ENCODE measurements around the gene C1QTNF3. TPM values are rescaled to one million over a fixed set of nuclear protein-coding genes. Genes with fewer than 3 reads are reported as not detected.

C1QTNF3 gene
- total RNA-seq, 2 experiments from 2014 or later, result 3.6 to 7.5 TPM

- Histone ChIP-seq H3K4me3 (ENCODE audit: low read depth, low read length, poor library complexity, severe bottlenecking) (no peak overlapping the region), H3K79me2 (ENCODE audit: insufficient read depth, low read depth, low read length) (no peaks in the 10 kb centered on the region), H3K4me2 (ENCODE audit: low read length) (no peak overlapping the region), H4K20me1 (ENCODE audit: insufficient read depth, low read length) (no peaks in the 10 kb centered on the region), H3K36me3 (ENCODE audit: insufficient read depth, low read length) (no peaks in the 10 kb centered on the region; the same call in 1 of the 2 replicates), H3K27ac (ENCODE audit: low read depth, low read length, poor library complexity, severe bottlenecking) (no peak overlapping the region), H3K4me1 (ENCODE audit: insufficient read depth, low read length, poor library complexity, severe bottlenecking) (no peaks in the 10 kb centered on the region), H3K9me3 (ENCODE audit: low read length) (no peaks in the 10 kb centered on the region), H3K9me2 (ENCODE audit: insufficient read depth, low read length) (no peaks in the 10 kb centered on the region), H2AFZ (ENCODE audit: low read length) (no peak overlapping the region)
- intact Hi-C loops (cut with micrococcal nuclease; ENCODE audit: unreplicated experiment), result no loop called here
- ChIA-PET POLR2A (interaction anchor here (0.5 kb wide), 1 partner anchor 490 kb away, joined by 3 read pairs; no protein-coding TSS in a partner anchor), CTCF (ENCODE audit: unreplicated experiment) (no interaction called here)
- BruUV-seq (replicated peaks), result no TSS peak
- TF ChIP-seq CTCF (conservative IDR thresholded peaks at IDR 0.05; ENCODE audit: low read length) (no peak), EZH2phosphoT487 (IDR thresholded peaks at IDR 0.05; ENCODE audit: borderline replicate concordance, low read depth, low read length) (no peak)
- DNase-seq (ENCODE audit: low spot score), result no peak
Measured at GRCh38 chr5:34022121-34022705, 20.8 kb downstream of the C1QTNF3 start.

DNA sequence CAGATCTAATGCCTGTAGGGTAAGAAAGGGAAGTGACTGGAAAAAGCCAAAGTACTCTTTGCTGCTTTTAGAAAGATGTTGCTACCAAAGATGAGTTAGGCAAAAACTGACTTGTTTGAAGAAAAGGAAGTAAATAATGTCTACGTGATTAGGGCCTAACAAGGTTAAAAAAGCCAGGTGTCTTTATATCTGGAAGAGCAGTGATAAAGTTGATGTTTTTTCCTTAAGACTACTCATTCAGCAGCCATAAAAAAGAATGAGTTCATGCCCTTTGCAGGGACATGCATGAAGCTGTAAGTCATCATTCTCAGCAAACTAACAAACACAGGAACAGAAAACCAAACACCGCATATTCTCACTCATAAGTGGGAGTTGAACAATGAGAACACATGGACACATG is 21.7 kb downstream of the C1QTNF3 start:
- no peaks in the 10 kb centered on the region for H3K4me1 ChIP-seq (ENCODE audit: insufficient read depth, low read length, poor library complexity, severe bottlenecking)
- no peak overlapping the region for H2AFZ ChIP-seq (ENCODE audit: low read length)
- ChIA-PET CTCF (ENCODE audit: unreplicated experiment) (no interaction called here), POLR2A (interaction anchor here (0.5 kb wide), 1 partner anchor 489 kb away, joined by 3 read pairs; no protein-coding TSS in a partner anchor)
- intact Hi-C loops (cut with micrococcal nuclease; ENCODE audit: unreplicated experiment), result no loop called here
- no peak overlapping the region for H3K4me3 ChIP-seq (ENCODE audit: low read depth, low read length, poor library complexity, severe bottlenecking)
- no TSS peak for BruUV-seq (replicated peaks)
- no peak overlapping the region for H3K4me2 ChIP-seq (ENCODE audit: low read length)
- TF ChIP-seq EZH2phosphoT487 (IDR thresholded peaks at IDR 0.05; ENCODE audit: borderline replicate concordance, low read depth, low read length), result no peak
- TF ChIP-seq CTCF (conservative IDR thresholded peaks at IDR 0.05; ENCODE audit: low read length), result no peak
- H3K36me3 ChIP-seq (ENCODE audit: insufficient read depth, low read length), result no peaks in the 10 kb centered on the region; the same call in 1 of the 2 replicates
- no peaks in the 10 kb centered on the region for H3K9me2 ChIP-seq (ENCODE audit: insufficient read depth, low read length)
- H3K79me2 ChIP-seq (ENCODE audit: insufficient read depth, low read depth, low read length), result no peaks in the 10 kb centered on the region
- no peak for DNase-seq (ENCODE audit: low spot score)
- no peak overlapping the region for H3K27ac ChIP-seq (ENCODE audit: low read depth, low read length, poor library complexity, severe bottlenecking)
- no peaks in the 10 kb centered on the region for H3K9me3 ChIP-seq (ENCODE audit: low read length)
- H4K20me1 ChIP-seq (ENCODE audit: insufficient read depth, low read length), result no peaks in the 10 kb centered on the region

DNA sequence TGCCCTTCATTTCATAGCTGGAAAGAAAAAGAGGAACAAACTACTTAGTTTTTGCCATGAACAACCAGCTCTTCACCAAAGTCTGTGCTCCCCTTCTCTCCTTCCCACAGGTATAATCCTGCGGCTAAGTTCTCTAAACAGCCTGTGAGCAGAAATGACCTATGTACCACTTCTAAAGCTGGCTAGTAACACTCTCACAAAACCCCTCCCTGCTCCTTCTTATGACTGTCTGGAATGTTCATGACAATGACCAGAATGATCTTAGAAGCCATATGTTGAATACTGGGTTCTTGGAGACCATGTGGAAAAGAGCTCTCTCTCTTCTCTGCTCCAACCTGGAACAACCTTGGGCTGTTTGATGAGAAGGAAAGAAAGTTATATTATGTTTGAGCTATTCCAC is 22.3 kb downstream of the C1QTNF3 start:
- H3K4me3 ChIP-seq (ENCODE audit: low read depth, low read length, poor library complexity, severe bottlenecking), result no peak overlapping the region
- H3K4me2 ChIP-seq (ENCODE audit: low read length), result no peak overlapping the region
- no peaks in the 10 kb centered on the region for H3K79me2 ChIP-seq (ENCODE audit: insufficient read depth, low read depth, low read length)
- intact Hi-C loops (cut with micrococcal nuclease; ENCODE audit: unreplicated experiment), result no loop called here
- POLR2A ChIA-PET, result interaction anchor here (0.6 to 1.2 kb wide), 2 partner anchors 12 to 457 kb away, joined by 3 to 6 read pairs; partner anchors contain the start of gene AMACR
- no peak for DNase-seq (ENCODE audit: low spot score)
- no TSS peak for BruUV-seq (replicated peaks)
- no peaks in the 10 kb centered on the region for H3K9me3 ChIP-seq (ENCODE audit: low read length)
- H2AFZ ChIP-seq (ENCODE audit: low read length), result no peak overlapping the region
- H3K4me1 ChIP-seq (ENCODE audit: insufficient read depth, low read length, poor library complexity, severe bottlenecking), result no peaks in the 10 kb centered on the region
- TF ChIP-seq EZH2phosphoT487 (IDR thresholded peaks at IDR 0.05; ENCODE audit: borderline replicate concordance, low read depth, low read length), result no peak
- no peak for TF ChIP-seq CTCF (conservative IDR thresholded peaks at IDR 0.05; ENCODE audit: low read length)
- no peaks in the 10 kb centered on the region; the same call in 1 of the 2 replicates for H3K36me3 ChIP-seq (ENCODE audit: insufficient read depth, low read length)
- no peak overlapping the region for H3K27ac ChIP-seq (ENCODE audit: low read depth, low read length, poor library complexity, severe bottlenecking)
- CTCF ChIA-PET (ENCODE audit: unreplicated experiment), result no interaction called here
- H3K9me2 ChIP-seq (ENCODE audit: insufficient read depth, low read length), result no peaks in the 10 kb centered on the region
- no peaks in the 10 kb centered on the region for H4K20me1 ChIP-seq (ENCODE audit: insufficient read depth, low read length)

Measured in OCI-LY7 (cell line).